Endothelial cell of umbilical vein (primary cell): Measurements from ENCODE around the gene ZNF775. TPM values are rescaled to one million over a fixed set of nuclear protein-coding genes. Genes with fewer than 3 reads are reported as not detected.

Experiments used
- BruUV-seq: library from RNA; stranded (reverse); fragments of 400-500 nt; replicated peaks from 2 replicates; lab custom pipeline; 2021; lab: Mats Ljungman, UMichigan
- CTCF ChIA-PET: fragments of 300-600, 350-600 bp; sonication (Branson Sonifier 250); formaldehyde crosslinking; loops from one replicate; lab custom pipeline; 2021; ENCODE audit warnings: antibody characterized with exemption, inconsistent platforms; lab: Charles Lee
- POLR2A ChIA-PET: fragments of 300-600, 350-600 bp; sonication (Branson Sonifier 250); formaldehyde crosslinking; loops from one replicate; lab custom pipeline; 2021; ENCODE audit warnings: antibody characterized with exemption, inconsistent platforms; lab: Charles Lee
- DNase-seq: peaks from one replicate; pipeline ENCODE4 v3.0.0-alpha.2; 2011; ENCODE audit warnings: low read depth, low spot score
- FAIRE-seq: peaks from 2 replicates; lab custom pipeline; 2011; peaks lifted over from hg19 to GRCh38; lab: Jason Lieb, UNC
- H2AFZ ChIP-seq: 2 replicates; pipeline ENCODE4 v1.6.0; 2012; ENCODE audit warnings: low read depth, low read length, control low read depth, inconsistent platforms
- H3K27ac ChIP-seq: 2 replicates; pipeline ENCODE4 v1.5.1; 2011; ENCODE audit warnings: low read depth, mild to moderate bottlenecking, control low read depth, low read length, moderate library complexity; ENCODE audit not compliant: insufficient read depth
- H3K27me3 ChIP-seq, 2 experiments: 2 replicates each; pipeline versions ENCODE4 v1.6.0 to v1.6.1; 2011; ENCODE audit warnings: low read length in 2 of 2, mixed read lengths in 1 of 2; ENCODE audit not compliant: control insufficient read depth in 2 of 2, insufficient read depth in 2 of 2
- H3K36me3 ChIP-seq, 2 experiments: 2 replicates in 1 of 2; 3 replicates in 1 of 2; pipeline ENCODE4 v1.5.1; 2011; ENCODE audit warnings: low read length in 2 of 2, mild to moderate bottlenecking in 1 of 2, moderate library complexity in 1 of 2; ENCODE audit not compliant: control insufficient read depth in 2 of 2, insufficient read depth in 2 of 2; ENCODE audit errors: extremely low read depth in 1 of 2
- H3K4me1 ChIP-seq: 3 replicates; pipeline ENCODE4 v1.5.1; 2011; ENCODE audit warnings: mild to moderate bottlenecking, low read length; ENCODE audit not compliant: control insufficient read depth, insufficient read depth; ENCODE audit errors: extremely low read depth
- H3K4me2 ChIP-seq: 2 replicates; pipeline ENCODE4 v1.6.1; 2011; ENCODE audit warnings: low read length, control low read depth, mixed read lengths; ENCODE audit not compliant: insufficient read depth
- H3K4me3 ChIP-seq, 3 experiments: fragments of 200-600 bp in 1 of 3; sonication (generic), shearing (Covaris generic) in 1 of 3; replicated peaks in 1 of 3; 2 replicates each; pipeline ENCODE4 v1.5.1; 2011 to 2016; ENCODE audit warnings: control low read depth in 3 of 3, low read length in 3 of 3, mild to moderate bottlenecking in 2 of 3, inconsistent platforms in 1 of 3, low read depth in 1 of 3, moderate library complexity in 1 of 3; ENCODE audit not compliant: insufficient read depth in 1 of 3
- H3K79me2 ChIP-seq: 2 replicates; pipeline ENCODE4 v1.6.0; 2012; ENCODE audit warnings: low read length, inconsistent platforms; ENCODE audit not compliant: control insufficient read depth, insufficient read depth
- H3K9ac ChIP-seq: replicated peaks from 2 replicates; pipeline ENCODE3; 2011; ENCODE audit warnings: low read length, control low read depth; ENCODE audit not compliant: insufficient read depth; ENCODE audit errors: extremely low read depth
- H3K9me1 ChIP-seq: replicated peaks from 3 replicates; pipeline ENCODE4 v1.6.0; 2011; ENCODE audit warnings: mild to moderate bottlenecking, low read length; ENCODE audit not compliant: control insufficient read depth, insufficient read depth; ENCODE audit errors: extremely low read depth
- H3K9me3 ChIP-seq: replicated peaks from 2 replicates; pipeline ENCODE4 v1.5.1; 2012; ENCODE audit warnings: low read length, inconsistent platforms; ENCODE audit not compliant: control insufficient read depth, insufficient read depth
- H4K20me1 ChIP-seq: replicated peaks from 2 replicates; pipeline ENCODE3; 2011; ENCODE audit warnings: mild to moderate bottlenecking, low read length; ENCODE audit not compliant: control insufficient read depth, insufficient read depth; ENCODE audit errors: extremely low read depth
- EZH2 ChIP-seq: IDR thresholded peaks from 2 replicates; pipeline ENCODE4 v1.6.1; 2012; ENCODE audit warnings: borderline replicate concordance, low read depth, mild to moderate bottlenecking, moderate library complexity, low read length, inconsistent platforms; ENCODE audit not compliant: severe bottlenecking
- FOS ChIP-seq: IDR thresholded peaks from 2 replicates; pipeline ENCODE4 v1.6.1; 2011; ENCODE audit warnings: mild to moderate bottlenecking, low read length, moderate library complexity, borderline replicate concordance; ENCODE audit not compliant: insufficient read depth
- GATA2 ChIP-seq: IDR thresholded peaks from 2 replicates; pipeline ENCODE4 v1.7.0; 2011; ENCODE audit warnings: low read depth, mild to moderate bottlenecking, moderate library complexity, mixed read lengths, low read length; ENCODE audit not compliant: insufficient read length, insufficient read depth
- JUN ChIP-seq: IDR thresholded peaks from 2 replicates; pipeline ENCODE4 v1.6.1; 2011; ENCODE audit warnings: borderline replicate concordance, low read depth; ENCODE audit not compliant: insufficient read length, insufficient read depth
- MAX ChIP-seq: IDR thresholded peaks from 2 replicates; pipeline ENCODE4 v1.6.1; 2011; ENCODE audit not compliant: insufficient read depth, insufficient read length
- MYC ChIP-seq: IDR thresholded peaks from one replicate; pipeline ENCODE4 v1.6.1; 2011; ENCODE audit warnings: mild to moderate bottlenecking, low read depth, low read length
- POLR2A ChIP-seq: IDR thresholded peaks from 2 replicates; pipeline ENCODE4 v1.6.1; 2012; ENCODE audit warnings: low read depth, mild to moderate bottlenecking, control low read depth, low read length
- POLR2AphosphoS5 ChIP-seq: IDR thresholded peaks from 2 replicates; pipeline ENCODE4 v1.6.1; 2012; ENCODE audit warnings: low read depth, mild to moderate bottlenecking, control low read depth, low read length, moderate library complexity; ENCODE audit not compliant: insufficient read depth
- dilution Hi-C: fragments of 300-500 bp; cut with MboI; formaldehyde crosslinking; loops from one replicate; pipeline ENCODE4 v1.15.0; 2019; ENCODE audit warnings: low sequenced_read_pairs; ENCODE audit not compliant: extremely low pct_ligation_motif_present
- intact Hi-C: fragments of 100-400 bp; cut with micrococcal nuclease; formaldehyde crosslinking; loops from one replicate; pipeline ENCODE4 v1.10.0; 2022
- polyA plus RNA-seq, 4 experiments: library from polyadenylated mRNA; depleted of rRNA in 3 of 4; stranded (reverse) in 3 of 4; unstranded in 1 of 4; fragments of >200 nt; gene quantifications; 2 replicates each; pipeline versions ENCODE4 v1.2.1 to v1.2.3, GENCODE V29; 2011 to 2012; ENCODE audit warnings: missing spikeins in 1 of 4
- total RNA-seq: library from RNA; stranded (reverse); gene quantifications from 2 replicates; pipeline ENCODE4 v1.2.3, GENCODE V29; 2021
- TF ChIP-seq, protein P1 (sequence below), 2 donors: IDR thresholded peaks; 1 replicate in 1 of 2; 2 replicates in 1 of 2; pipeline ENCODE4 v1.5.1; 2011; ENCODE audit warnings: low read length in 2 of 2, mild to moderate bottlenecking in 2 of 2, moderate library complexity in 2 of 2, control low read depth in 1 of 2, inconsistent platforms in 1 of 2, low read depth in 1 of 2; ENCODE audit not compliant: insufficient read depth in 1 of 2; ENCODE audit errors: extremely low read depth in 1 of 2

Gene ZNF775
- total and polyA plus RNA-seq, 2 donors (not counting 3 experiments of a cell fraction or from before 2014, with no cell fraction given) = 5.8 to 8.3 TPM

DNA sequence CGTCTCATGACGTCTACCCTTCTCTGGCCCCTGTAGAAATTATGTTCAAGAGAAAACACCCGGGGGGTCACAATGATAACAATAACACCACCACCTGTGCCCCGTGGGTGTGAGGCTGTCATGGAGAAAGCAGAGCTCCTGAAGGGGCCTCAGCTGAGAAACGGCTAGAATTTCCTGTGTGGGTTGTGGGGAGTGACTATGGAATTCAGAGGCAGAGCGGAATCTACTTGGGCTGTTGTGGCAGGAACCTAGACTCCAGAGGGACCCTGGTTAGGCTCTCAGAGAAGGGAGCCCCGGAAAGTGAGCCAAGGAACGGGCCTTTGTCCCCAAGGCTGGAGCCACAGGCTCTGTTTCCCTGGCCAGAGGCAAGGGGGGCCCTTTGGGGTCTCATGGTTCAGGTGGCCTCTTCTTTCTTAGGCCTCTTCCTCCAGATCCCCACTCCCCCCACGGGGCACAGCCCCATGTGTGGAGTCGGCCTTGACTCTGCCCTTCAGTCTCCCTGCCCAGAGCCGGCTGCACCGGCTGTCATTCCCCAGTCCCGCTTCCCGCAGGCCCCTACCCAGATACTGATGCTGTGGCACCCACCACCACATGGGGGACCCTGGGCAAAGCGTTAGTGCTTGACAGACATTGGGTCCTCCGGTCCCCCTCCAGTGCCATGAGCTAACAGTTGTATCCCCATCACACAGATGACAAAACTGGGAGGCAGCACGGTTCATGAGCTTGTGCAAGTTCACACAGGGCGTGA lies 64.8 kb downstream of the ZNF775 start:
- Histone ChIP-seq H3K79me2 (no peaks in the 10 kb centered on the region), H3K36me3 (no peaks in the 10 kb centered on the region), H3K9me1 (no peaks in the 10 kb centered on the region), H3K27ac (no peak overlapping the region), H3K9me3 (no peaks in the 10 kb centered on the region), H2AFZ (no peak overlapping the region), H3K27me3 (no peaks in the 10 kb centered on the region), H3K9ac (no peak overlapping the region), H3K4me1 (peaks cover 2% of the 10 kb centered on the region), H4K20me1 (no peaks in the 10 kb centered on the region), H3K4me2 (no peak overlapping the region), H3K4me3 (no peak overlapping the region)
- TF ChIP-seq, protein P1, sequence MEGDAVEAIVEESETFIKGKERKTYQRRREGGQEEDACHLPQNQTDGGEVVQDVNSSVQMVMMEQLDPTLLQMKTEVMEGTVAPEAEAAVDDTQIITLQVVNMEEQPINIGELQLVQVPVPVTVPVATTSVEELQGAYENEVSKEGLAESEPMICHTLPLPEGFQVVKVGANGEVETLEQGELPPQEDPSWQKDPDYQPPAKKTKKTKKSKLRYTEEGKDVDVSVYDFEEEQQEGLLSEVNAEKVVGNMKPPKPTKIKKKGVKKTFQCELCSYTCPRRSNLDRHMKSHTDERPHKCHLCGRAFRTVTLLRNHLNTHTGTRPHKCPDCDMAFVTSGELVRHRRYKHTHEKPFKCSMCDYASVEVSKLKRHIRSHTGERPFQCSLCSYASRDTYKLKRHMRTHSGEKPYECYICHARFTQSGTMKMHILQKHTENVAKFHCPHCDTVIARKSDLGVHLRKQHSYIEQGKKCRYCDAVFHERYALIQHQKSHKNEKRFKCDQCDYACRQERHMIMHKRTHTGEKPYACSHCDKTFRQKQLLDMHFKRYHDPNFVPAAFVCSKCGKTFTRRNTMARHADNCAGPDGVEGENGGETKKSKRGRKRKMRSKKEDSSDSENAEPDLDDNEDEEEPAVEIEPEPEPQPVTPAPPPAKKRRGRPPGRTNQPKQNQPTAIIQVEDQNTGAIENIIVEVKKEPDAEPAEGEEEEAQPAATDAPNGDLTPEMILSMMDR (IDR thresholded peaks at IDR 0.05; ENCODE audit: extremely low read depth in 1 of 2, insufficient read depth in 1 of 2, low read depth in 1 of 2, low read length in 2 of 2) = no peak
- TF ChIP-seq MAX (no peak), FOS (no peak), POLR2A (no peak), POLR2AphosphoS5 (no peak), MYC (no peak), GATA2 (no peak), JUN (no peak), EZH2 (no peak)
- FAIRE-seq (no peak), DNase-seq (no peak)
- no TSS peak for BruUV-seq
- dilution Hi-C loops = no loop called here
- ChIA-PET POLR2A (no interaction called here), CTCF (no interaction called here)
- intact Hi-C loops = no loop called here
